Pancreas (tissue), 10 donors: ENCODE data around the gene SS18L1. TPM values are rescaled to one million over a fixed set of nuclear protein-coding genes. Genes with fewer than 3 reads are reported as not detected.
"Not testable (repeated sequence)": the region's sequence is repeated elsewhere in the genome, so short reads cannot be mapped to it uniquely, and the experiment has no call there.

Experiments
- ATAC-seq, 4 donors: fragments of 200-7000 bp; cut with Tn5 transposase; one replicate each; pipeline versions ENCODE4 v1.8.0 to v1.9.1; 2020; ENCODE audit warnings: mild to moderate bottlenecking in 4 of 4, moderate library complexity in 4 of 4
- DNase-seq, 6 donors: peaks; one replicate each; pipeline ENCODE4 v3.0.0-alpha.2; 2020
- FAIRE-seq: peaks from 2 replicates; lab custom pipeline; 2012; peaks lifted over from hg19 to GRCh38; lab: Jason Lieb, UNC
- H3K27ac ChIP-seq, 4 donors: fragments of 200-600 bp; sonication (generic); 1 replicate in 3 of 4; 2 replicates in 1 of 4; pipeline versions ENCODE4 v1.5.0 to v1.8.0; 2020
- H3K27me3 ChIP-seq, 4 donors: fragments of 200-600 bp; one replicate each; pipeline ENCODE4 v1.8.0; 2021
- H3K36me3 ChIP-seq, 3 donors: fragments of 200-600 bp; sonication (generic) in 1 of 3; one replicate each; pipeline versions ENCODE4 v1.5.0 to v1.8.0; 2020 to 2021
- H3K4me1 ChIP-seq, 3 donors: fragments of 200-600 bp; one replicate each; pipeline ENCODE4 v1.8.0; 2021
- H3K4me3 ChIP-seq, 4 donors: fragments of 200-600 bp; sonication (generic) in 2 of 4; one replicate each; pipeline versions ENCODE4 v1.5.0 to v1.8.0; 2020 to 2021
- H3K9me3 ChIP-seq, 4 donors: fragments of 200-600 bp; one replicate each; pipeline ENCODE4 v1.8.0; 2021
- WGBS, 2 donors: extraction: QIAGEN DNeasy Blood & Tissue Kit; methylation state at CpG; one replicate each; pipeline ENCODE4 v1.1.7; 2013; 5-methylcytosine and 5-hydroxymethylcytosine counted together
- intact Hi-C, 3 donors: fragments of 100-400 bp; cut with DNase I; formaldehyde crosslinking; loops; one replicate each; pipeline versions ENCODE4 v1.11.1 to v1.14.2; 2022
- polyA plus RNA-seq, 2 donors: library from polyadenylated mRNA; stranded (reverse); fragments of 200-250 nt; gene quantifications; one replicate each; pipeline ENCODE4 v1.2.3, GENCODE V29; 2013
- total RNA-seq, 6 donors: library from RNA; stranded (reverse); fragmentation: NEBNext Ultra II Directional in 4 of 6; extraction: Animal tissue kit (Norgen Biotek cat#: 25700) in 4 of 6; gene quantifications; one replicate each; pipeline versions ENCODE4 v1.2.1 to v1.2.4, GENCODE V29; 2021 to 2023
- TF ChIP-seq, protein P1 (sequence below), 4 donors: fragments of 200-600 bp; sonication (generic) in 3 of 4; IDR thresholded peaks; one replicate each; pipeline versions ENCODE4 v1.5.0 to v1.8.0; 2021; ENCODE audit warnings: antibody characterized with exemption in 4 of 4
- donor health status: healthy with polysubstance abuse.
- donor health status: DM: no; HTN: no; CAD: no; lungs with moderate emphysema.
- donor health status: DM: no; HTN: no; CAD: no.
- donor health status: control.
- donor health status: control.
- donor health status: Bipolar disorder and iron deficiency.
- donor health status: DM: yes; HTN: yes; CAD: no.
- donor health status: DM: no; HTN: no; CAD: no.
- donor health status: DM: no; HTN: no; CAD: no.
- donor health status: DM: yes; HTN: yes; CAD: no.

The SS18L1 gene
- total and polyA plus RNA-seq, 8 donors, result 6.6 to 19.3 (median 8.4) TPM

- Histone ChIP-seq H3K4me1 (peaks cover 16 to 23% (median 20%) of the 10 kb centered on the region in 3 donors), H3K9me3 (no peaks in the 10 kb centered on the region), H3K27ac (no peak overlapping the region), H3K36me3 (no peaks in the 10 kb centered on the region), H3K27me3 (no peaks in the 10 kb centered on the region), H3K4me3 (no peak overlapping the region)
- intact Hi-C loops, result no loop called here
- DNase-seq, result no peak
- no peak for FAIRE-seq
- ATAC-seq, result no peak
- 90 to 94% methylated on average over 7 of the region's 7 CpGs for WGBS, 2 donors
- TF ChIP-seq, protein P1, sequence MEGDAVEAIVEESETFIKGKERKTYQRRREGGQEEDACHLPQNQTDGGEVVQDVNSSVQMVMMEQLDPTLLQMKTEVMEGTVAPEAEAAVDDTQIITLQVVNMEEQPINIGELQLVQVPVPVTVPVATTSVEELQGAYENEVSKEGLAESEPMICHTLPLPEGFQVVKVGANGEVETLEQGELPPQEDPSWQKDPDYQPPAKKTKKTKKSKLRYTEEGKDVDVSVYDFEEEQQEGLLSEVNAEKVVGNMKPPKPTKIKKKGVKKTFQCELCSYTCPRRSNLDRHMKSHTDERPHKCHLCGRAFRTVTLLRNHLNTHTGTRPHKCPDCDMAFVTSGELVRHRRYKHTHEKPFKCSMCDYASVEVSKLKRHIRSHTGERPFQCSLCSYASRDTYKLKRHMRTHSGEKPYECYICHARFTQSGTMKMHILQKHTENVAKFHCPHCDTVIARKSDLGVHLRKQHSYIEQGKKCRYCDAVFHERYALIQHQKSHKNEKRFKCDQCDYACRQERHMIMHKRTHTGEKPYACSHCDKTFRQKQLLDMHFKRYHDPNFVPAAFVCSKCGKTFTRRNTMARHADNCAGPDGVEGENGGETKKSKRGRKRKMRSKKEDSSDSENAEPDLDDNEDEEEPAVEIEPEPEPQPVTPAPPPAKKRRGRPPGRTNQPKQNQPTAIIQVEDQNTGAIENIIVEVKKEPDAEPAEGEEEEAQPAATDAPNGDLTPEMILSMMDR (IDR thresholded peaks at IDR 0.05), result no peak
Observed at GRCh38 chr20:62145688-62146018, 2.1 kb downstream of the SS18L1 start.

DNA sequence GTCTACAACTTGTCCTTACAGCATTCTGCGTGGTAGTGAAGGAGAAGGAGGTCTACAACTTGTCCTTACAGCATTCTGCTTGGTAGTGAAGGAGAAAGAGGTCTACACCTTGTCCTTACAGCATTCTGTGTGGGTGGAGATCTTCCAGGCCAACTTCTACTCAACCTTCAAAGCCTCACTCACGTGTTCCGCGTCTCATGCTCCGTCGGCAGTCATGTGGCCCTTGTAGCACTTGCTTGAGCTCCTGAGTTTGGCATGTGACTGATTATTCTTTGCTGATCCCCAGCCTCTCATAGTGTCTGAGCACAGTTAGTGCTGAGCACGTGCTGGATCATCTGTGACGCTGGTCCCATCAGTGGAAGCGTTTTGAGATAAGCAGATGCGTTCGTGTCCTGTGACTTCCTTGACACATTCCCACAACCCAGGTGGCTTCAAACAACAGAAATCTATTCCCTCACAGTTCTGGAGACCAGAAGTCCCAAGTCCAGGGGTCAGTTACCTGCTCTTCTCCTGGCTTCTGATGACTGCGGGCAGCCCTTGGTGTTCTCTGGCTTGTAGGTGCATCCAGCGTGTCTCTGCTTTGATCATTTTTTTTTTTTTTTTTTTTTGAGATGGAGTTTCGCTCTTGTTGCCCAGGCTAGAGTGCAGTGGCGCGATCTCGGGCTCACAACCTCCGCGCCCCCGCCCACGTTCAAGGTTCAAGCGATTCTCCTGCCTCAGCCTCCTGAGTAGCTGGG lies 2.6 kb downstream of the SS18L1 start:
- TF ChIP-seq, protein P1 (IDR thresholded peaks at IDR 0.05), result no peak
- no peaks in the 10 kb centered on the region for H3K36me3 ChIP-seq
- intact Hi-C loops, result no loop called here
- ATAC-seq (no peak), FAIRE-seq (no peak), DNase-seq (no peak)
- H3K27me3 ChIP-seq, result no peaks in the 10 kb centered on the region
- no peaks in the 10 kb centered on the region for H3K9me3 ChIP-seq
- H3K27ac ChIP-seq, result no peak overlapping the region
- WGBS, 2 donors, result 94 to 96% methylated on average over 22 of the region's 22 CpGs
- peaks cover 13 to 18% (median 14%) of the 10 kb centered on the region in 3 donors for H3K4me1 ChIP-seq
- H3K4me3 ChIP-seq, result no peak overlapping the region

DNA sequence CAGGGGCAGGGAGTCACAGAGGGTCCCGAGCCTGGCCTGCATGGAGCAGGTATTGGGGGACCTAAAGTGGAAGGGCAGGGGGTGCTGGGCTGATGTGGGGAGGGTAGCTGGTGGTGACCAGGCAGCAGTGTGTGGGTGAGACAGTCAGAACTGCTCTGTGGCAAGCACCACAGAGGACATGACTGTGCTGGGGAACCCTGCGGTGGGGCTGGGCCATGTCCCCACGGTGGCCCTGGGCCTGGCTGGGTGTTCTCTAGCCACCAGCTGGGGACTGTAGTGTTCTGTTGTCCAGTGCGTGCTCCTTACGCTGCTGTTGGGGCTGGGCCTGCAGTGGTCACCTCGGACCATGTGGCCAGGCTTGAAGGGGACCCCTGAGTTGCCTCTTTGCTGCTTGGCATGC lies 3.6 kb downstream of the SS18L1 start:
- Histone ChIP-seq H3K27ac (no peak overlapping the region), H3K4me3 (no peak overlapping the region), H3K9me3 (no peaks in the 10 kb centered on the region), H3K36me3 (no peaks in the 10 kb centered on the region), H3K4me1 (peaks cover 7 to 8% (median 8%) of the 10 kb centered on the region in 3 donors), H3K27me3 (no peaks in the 10 kb centered on the region)
- intact Hi-C loops, result no loop called here
- 92 to 95% methylated on average over 6 of the region's 6 CpGs for WGBS, 2 donors
- DNase-seq (no peak), FAIRE-seq (no peak), ATAC-seq (no peak)
- TF ChIP-seq, protein P1 (IDR thresholded peaks at IDR 0.05), result no peak

DNA sequence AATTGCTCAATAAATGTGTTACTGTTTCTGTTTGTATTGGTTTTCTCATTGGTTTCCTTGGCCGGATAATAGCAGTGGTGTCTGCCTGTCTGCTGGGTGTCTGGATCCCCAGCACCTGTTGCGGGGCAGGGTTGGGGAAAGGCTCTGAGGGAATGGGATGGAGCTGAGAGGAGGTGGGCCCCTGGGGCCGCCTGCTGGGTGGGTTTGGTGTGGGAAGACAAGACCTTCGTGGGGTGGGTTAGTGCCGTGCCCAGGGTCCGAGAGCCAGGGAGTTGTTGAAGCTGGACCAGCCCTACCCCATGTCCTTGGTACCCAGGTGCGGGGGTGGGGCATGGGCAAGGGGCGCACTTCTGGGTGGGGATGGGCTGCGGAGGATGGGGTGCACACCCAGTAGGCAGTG lies 4.0 kb downstream of the SS18L1 start:
- no peaks in the 10 kb centered on the region for H3K27me3 ChIP-seq
- no peak overlapping the region for H3K27ac ChIP-seq
- intact Hi-C loops, result no loop called here
- H3K4me1 ChIP-seq, result peaks cover 7 to 8% (median 7%) of the 10 kb centered on the region in 3 donors
- TF ChIP-seq, protein P1 (IDR thresholded peaks at IDR 0.05), result no peak
- no peak for DNase-seq
- WGBS, 2 donors, result 94 to 100% methylated on average over 9 of the region's 9 CpGs
- no peaks in the 10 kb centered on the region for H3K36me3 ChIP-seq
- H3K4me3 ChIP-seq, result no peak overlapping the region
- FAIRE-seq, result no peak
- H3K9me3 ChIP-seq, result no peaks in the 10 kb centered on the region
- no peak for ATAC-seq

DNA sequence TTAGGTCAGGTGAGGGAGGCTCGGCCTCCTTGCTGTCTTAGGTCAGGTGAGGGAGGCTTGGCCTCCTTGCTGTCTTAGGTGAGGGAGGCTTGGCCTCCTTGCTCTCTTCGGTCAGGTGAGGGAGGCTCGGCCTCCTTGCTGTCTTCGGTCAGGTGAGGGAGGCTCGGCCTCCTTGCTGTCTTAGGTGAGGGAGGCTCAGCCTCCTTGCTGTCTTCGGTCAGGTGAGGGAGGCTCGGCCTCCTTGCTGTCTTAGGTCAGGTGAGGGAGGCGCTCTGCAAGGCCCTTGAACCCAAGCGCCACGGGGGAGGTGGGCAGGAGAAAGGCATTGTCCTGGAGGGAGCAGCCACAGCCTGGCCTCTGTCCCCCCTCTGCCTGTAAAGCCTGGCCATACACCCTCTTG lies 4.8 kb downstream of the SS18L1 start:
- intact Hi-C loops, FAIRE-seq, ATAC-seq: not testable (repeated sequence)

More for the DNA sequence above, 4.8 kb downstream of the SS18L1 start:
- not testable (repeated sequence) for H3K9me3 ChIP-seq, H3K36me3 ChIP-seq, H3K4me3 ChIP-seq, H3K4me1 ChIP-seq, H3K27me3 ChIP-seq, H3K27ac ChIP-seq, DNase-seq
- WGBS, 2 donors, result 95% methylated on average over 9 to 10 of the region's 10 CpGs
